OCI-LY1 (cell line): ENCODE measurements around the gene RHOBTB3.

Experiments used
- H2AFZ ChIP-seq: fragments of 200-600 bp; sonication (generic), shearing (Covaris generic); 2 replicates; pipeline ENCODE4 v1.6.0; 2014; ENCODE audit warnings: antibody characterized with exemption, mild to moderate bottlenecking, low read length
- H3F3A ChIP-seq: fragments of 200-600 bp; sonication (generic), shearing (Covaris generic); 2 replicates; pipeline ENCODE4 v1.6.0; 2014; ENCODE audit warnings: mild to moderate bottlenecking, antibody characterized with exemption, low read length, moderate library complexity; ENCODE audit not compliant: insufficient read depth
- H3K27ac ChIP-seq: fragments of 200-600 bp; sonication (generic); 2 replicates; pipeline ENCODE4 v1.5.1; 2014; ENCODE audit warnings: low read length, mixed run types, mild to moderate bottlenecking, low read depth; ENCODE audit not compliant: poor library complexity, severe bottlenecking
- H3K27me3 ChIP-seq: fragments of 200-600 bp; sonication (generic); 2 replicates; pipeline ENCODE4 v1.6.0; 2014; ENCODE audit warnings: antibody characterized with exemption, mild to moderate bottlenecking, low read length, moderate library complexity; ENCODE audit not compliant: insufficient read depth
- H3K36me3 ChIP-seq: fragments of 200-600 bp; sonication (generic); 2 replicates; pipeline ENCODE4 v1.6.1; 2014; ENCODE audit warnings: mild to moderate bottlenecking, antibody characterized with exemption, low read length, moderate library complexity, mixed read lengths; ENCODE audit not compliant: insufficient read depth
- H3K4me1 ChIP-seq: fragments of 200-600 bp; sonication (generic); 2 replicates; pipeline ENCODE4 v1.5.1; 2014; ENCODE audit warnings: mild to moderate bottlenecking, low read length, moderate library complexity; ENCODE audit not compliant: insufficient read depth, severe bottlenecking
- H3K4me2 ChIP-seq: fragments of 200-600 bp; sonication (generic), shearing (Covaris generic); 2 replicates; pipeline ENCODE4 v1.6.1; 2014; ENCODE audit warnings: low read length
- H3K4me3 ChIP-seq: fragments of 200-600 bp; sonication (generic); 2 replicates; pipeline ENCODE4 v1.5.1; 2014; ENCODE audit warnings: low read length, low read depth, mild to moderate bottlenecking, mixed read lengths; ENCODE audit not compliant: poor library complexity, severe bottlenecking
- H3K79me2 ChIP-seq: fragments of 200-600 bp; shearing (Covaris generic); 2 replicates; pipeline ENCODE4 v1.6.1; 2016; ENCODE audit warnings: mixed run types, low read length, mixed read lengths; ENCODE audit not compliant: insufficient read depth
- H3K9ac ChIP-seq: fragments of 200-600 bp; sonication (generic), shearing (Covaris generic); 2 replicates; pipeline ENCODE4 v1.6.1; 2014; ENCODE audit warnings: mild to moderate bottlenecking, low read length, mixed read lengths
- H3K9me2 ChIP-seq: fragments of 200-600 bp; sonication (generic), shearing (Covaris generic); 2 replicates; pipeline ENCODE4 v1.6.1; 2014; ENCODE audit warnings: low read depth, mild to moderate bottlenecking, low read length, mixed read lengths
- H3K9me3 ChIP-seq: fragments of 200-600 bp; shearing (Covaris generic); 2 replicates; pipeline ENCODE4 v1.6.1; 2014; ENCODE audit warnings: low read length, mixed read lengths
- H4K20me1 ChIP-seq: fragments of 200-600 bp; sonication (generic), shearing (Covaris generic); 2 replicates; pipeline ENCODE4 v1.6.0; 2016; ENCODE audit warnings: mild to moderate bottlenecking, low read length; ENCODE audit not compliant: insufficient read depth
- CTCF ChIP-seq: fragments of 200-600 bp; sonication (generic), shearing (Covaris generic); IDR thresholded peaks from 2 replicates; pipeline ENCODE4 v1.5.1; 2017; ENCODE audit warnings: mild to moderate bottlenecking, antibody characterized with exemption, low read length, moderate library complexity, mixed read lengths
- EZH2 ChIP-seq: fragments of 200-600 bp; sonication (generic), shearing (Covaris generic); IDR thresholded peaks from 2 replicates; pipeline ENCODE4 v1.8.0; 2017; ENCODE audit warnings: borderline replicate concordance, mixed run types, mild to moderate bottlenecking, antibody characterized with exemption, low read length, moderate library complexity, mixed read lengths

The RHOBTB3 gene, protein sequence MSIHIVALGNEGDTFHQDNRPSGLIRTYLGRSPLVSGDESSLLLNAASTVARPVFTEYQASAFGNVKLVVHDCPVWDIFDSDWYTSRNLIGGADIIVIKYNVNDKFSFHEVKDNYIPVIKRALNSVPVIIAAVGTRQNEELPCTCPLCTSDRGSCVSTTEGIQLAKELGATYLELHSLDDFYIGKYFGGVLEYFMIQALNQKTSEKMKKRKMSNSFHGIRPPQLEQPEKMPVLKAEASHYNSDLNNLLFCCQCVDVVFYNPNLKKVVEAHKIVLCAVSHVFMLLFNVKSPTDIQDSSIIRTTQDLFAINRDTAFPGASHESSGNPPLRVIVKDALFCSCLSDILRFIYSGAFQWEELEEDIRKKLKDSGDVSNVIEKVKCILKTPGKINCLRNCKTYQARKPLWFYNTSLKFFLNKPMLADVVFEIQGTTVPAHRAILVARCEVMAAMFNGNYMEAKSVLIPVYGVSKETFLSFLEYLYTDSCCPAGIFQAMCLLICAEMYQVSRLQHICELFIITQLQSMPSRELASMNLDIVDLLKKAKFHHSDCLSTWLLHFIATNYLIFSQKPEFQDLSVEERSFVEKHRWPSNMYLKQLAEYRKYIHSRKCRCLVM

GRCh38 chr5:95730730-95731570 lies at the start of gene RHOBTB3:
Gene RHOBTB3, plus strand, starts transcription at chr5:95731336. Its CDS starts 347 bp downstream, at chr5:95731683.
- no peaks in the 10 kb centered on the region for H4K20me1 ChIP-seq
- H3K9me2 ChIP-seq: no peaks in the 10 kb centered on the region
- no peak within 1 kb of the TSS for H2AFZ ChIP-seq
- no peaks in the 10 kb centered on the region for H3K36me3 ChIP-seq
- no peak within 1 kb of the TSS for H3K9ac ChIP-seq
- H3K4me1 ChIP-seq: peaks cover 6% of the 10 kb centered on the region
- H3K27ac ChIP-seq: no peak within 1 kb of the TSS
- no peak for TF ChIP-seq EZH2
- no peaks in the 10 kb centered on the region for H3F3A ChIP-seq
- peak within 1 kb of the TSS; percentile 64 for H3K4me2 ChIP-seq
- no peaks in the 10 kb centered on the region; the same call in 1 of the 2 replicates for H3K27me3 ChIP-seq
- no peaks in the 10 kb centered on the region for H3K79me2 ChIP-seq
- peak within 1 kb of the TSS; percentile 53 for H3K4me3 ChIP-seq
- no peaks in the 10 kb centered on the region for H3K9me3 ChIP-seq

DNA sequence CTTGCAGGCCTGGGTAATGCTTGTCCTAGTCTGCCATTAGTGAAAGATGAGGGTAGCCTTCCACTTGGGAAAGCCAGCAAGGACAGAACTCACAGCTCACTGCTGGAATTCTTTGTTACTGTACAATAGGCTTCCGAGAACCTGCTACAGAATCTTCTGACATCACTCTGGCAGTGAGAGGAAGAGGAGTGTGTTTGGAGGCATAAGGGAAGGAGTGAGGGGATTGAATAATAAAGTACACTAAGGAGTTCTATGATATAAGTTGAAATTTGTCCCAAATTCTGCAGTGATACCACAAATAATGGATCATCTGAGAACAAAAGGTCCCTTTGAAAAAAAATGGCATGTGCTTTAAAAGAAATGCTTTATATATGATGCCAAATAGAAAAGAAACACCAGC lies 48.2 kb upstream of the RHOBTB3 start, which contains the start of gene SPATA9:
Gene SPATA9 (minus strand): TSS at position 101 of the 400 bp plus-strand sequence. CDS start 137 bp downstream, outside the sequence.
- Histone ChIP-seq H3K9me3 (no peaks in the 10 kb centered on the region), H4K20me1 (no peaks in the 10 kb centered on the region), H3K27ac (no peak within 1 kb of the TSS), H3K36me3 (no peaks in the 10 kb centered on the region), H3K4me1 (no peaks in the 10 kb centered on the region), H3K9ac (no peak within 1 kb of the TSS), H2AFZ (no peak within 1 kb of the TSS), H3K27me3 (no peaks in the 10 kb centered on the region), H3K79me2 (no peaks in the 10 kb centered on the region), H3K4me3 (no peak within 1 kb of the TSS), H3K4me2 (no peak within 1 kb of the TSS), H3K9me2 (no peaks in the 10 kb centered on the region), H3F3A (no peaks in the 10 kb centered on the region)
- TF ChIP-seq CTCF (no peak), EZH2 (no peak)

DNA sequence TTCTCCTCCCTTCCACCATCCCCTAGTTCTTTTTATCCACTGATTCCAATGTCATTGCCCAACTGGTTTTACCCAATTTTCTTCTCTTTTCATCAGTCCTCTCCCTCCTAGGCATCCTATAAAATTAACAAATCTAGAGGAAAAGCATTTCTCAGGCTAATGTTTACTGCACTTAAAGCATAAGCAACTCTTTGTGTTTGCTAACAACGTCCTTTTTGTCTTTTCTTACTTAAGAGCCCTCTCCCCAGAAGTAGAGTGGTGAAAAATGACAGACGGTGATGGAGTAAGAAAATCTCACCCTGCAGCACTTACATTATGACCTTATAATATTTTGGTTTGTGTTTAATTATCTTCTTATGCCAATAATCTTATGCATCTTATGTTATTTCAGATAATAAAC lies 46.8 kb upstream of the RHOBTB3 start:
- Histone ChIP-seq H3F3A (no peaks in the 10 kb centered on the region), H3K4me1 (no peaks in the 10 kb centered on the region), H2AFZ (no peak overlapping the region), H3K9me3 (no peaks in the 10 kb centered on the region), H3K9ac (no peak overlapping the region), H3K36me3 (no peaks in the 10 kb centered on the region), H4K20me1 (no peaks in the 10 kb centered on the region), H3K27ac (no peak overlapping the region), H3K4me3 (no peak overlapping the region), H3K9me2 (no peaks in the 10 kb centered on the region), H3K79me2 (no peaks in the 10 kb centered on the region), H3K4me2 (no peak overlapping the region), H3K27me3 (no peaks in the 10 kb centered on the region)
- TF ChIP-seq CTCF: no peak
- no peak for TF ChIP-seq EZH2
